GM12878 (cell line): ENCODE results near the gene SORBS2. TPM values are rescaled to one million over a fixed set of nuclear protein-coding genes. Genes with fewer than 3 reads are reported as not detected.
A peak's percentile ranks its signal among the peaks of the same experiment; 100 is the strongest.

Experiments
- ATAC-seq: fragments of 200-7000 bp; cut with Tn5 transposase; 3 replicates; pipeline ENCODE4 v1.9.1; 2020; ENCODE audit warnings: mild to moderate bottlenecking, moderate library complexity
- BruUV-seq: library from RNA; stranded (reverse); fragments of 400-500 nt; replicated peaks from 2 replicates; lab custom pipeline; 2021; lab: Mats Ljungman, UMichigan
- CTCF ChIA-PET: fragments of 300-600 bp; sonication (Branson Sonifier 250); formaldehyde crosslinking; extraction: SDS; loops from one replicate; lab custom pipeline; 2021; ENCODE audit warnings: inconsistent platforms; lab: Yijun Ruan, JAX
- POLR2A ChIA-PET: fragments of 350-600 bp; formaldehyde crosslinking; extraction: SDS; loops from one replicate; lab custom pipeline; 2021; ENCODE audit warnings: inconsistent platforms; lab: Charles Lee
- RAD21 ChIA-PET: fragments of 300-600 bp; sonication (Branson Sonifier 250); formaldehyde crosslinking; loops from one replicate; lab custom pipeline; 2023; ENCODE audit warnings: antibody characterized with exemption; ENCODE audit not compliant: unreplicated experiment; lab: Charles Lee
- SMC1A ChIA-PET: fragments of 300-600 bp; sonication (Branson Sonifier 250); formaldehyde crosslinking; loops from one replicate; lab custom pipeline; 2023; ENCODE audit not compliant: unreplicated experiment, uncharacterized antibody; lab: Charles Lee
- DNase-seq: peaks from one replicate; pipeline ENCODE4 v3.0.0-alpha.2; 2011; ENCODE audit warnings: low read depth, low spot score
- FAIRE-seq: peaks from 3 replicates; lab custom pipeline; 2011; peaks lifted over from hg19 to GRCh38; lab: Jason Lieb, UNC
- H2AFZ ChIP-seq: 2 replicates; pipeline ENCODE4 v1.6.0; 2011; ENCODE audit warnings: low read depth, low read length, control low read depth; ENCODE audit not compliant: control insufficient read depth
- H3K27ac ChIP-seq: 2 replicates; pipeline ENCODE4 v1.5.1; 2011; ENCODE audit warnings: control low read depth; ENCODE audit not compliant: control insufficient read depth, insufficient read depth
- H3K27me3 ChIP-seq, 2 experiments: replicated peaks in 1 of 2; 2 replicates each; pipeline versions ENCODE4 v1.6.0 to v1.6.1; 2011; ENCODE audit warnings: low read length in 1 of 2; ENCODE audit not compliant: control insufficient read depth in 2 of 2, insufficient read depth in 2 of 2
- H3K36me3 ChIP-seq, 2 experiments: 2 replicates each; pipeline ENCODE4 v1.5.1; 2011; ENCODE audit warnings: low read length in 1 of 2; ENCODE audit not compliant: control insufficient read depth in 2 of 2, insufficient read depth in 2 of 2
- H3K4me1 ChIP-seq: 2 replicates; pipeline ENCODE4 v1.6.1; 2011; ENCODE audit warnings: mild to moderate bottlenecking, low read length, moderate library complexity, mixed read lengths; ENCODE audit not compliant: control insufficient read depth, insufficient read depth
- H3K4me2 ChIP-seq: 2 replicates; pipeline ENCODE4 v1.6.0; 2011; ENCODE audit warnings: control low read depth; ENCODE audit not compliant: control insufficient read depth, insufficient read depth
- H3K4me3 ChIP-seq: fragments of 200-600 bp; sonication (generic); 2 replicates; pipeline ENCODE4 v1.5.1; 2016
- H3K79me2 ChIP-seq: 2 replicates; pipeline ENCODE4 v1.6.0; 2011; ENCODE audit warnings: low read length; ENCODE audit not compliant: control insufficient read depth, insufficient read depth
- H3K9ac ChIP-seq: 2 replicates; pipeline ENCODE4 v1.8.0; 2011; ENCODE audit warnings: low read length, control low read depth, mixed read lengths; ENCODE audit not compliant: control insufficient read depth, insufficient read depth
- H3K9me3 ChIP-seq: replicated peaks from 3 replicates; pipeline ENCODE4 v1.5.1; 2011; ENCODE audit warnings: mild to moderate bottlenecking, low read length; ENCODE audit not compliant: control insufficient read depth, insufficient read depth
- H4K20me1 ChIP-seq: 2 replicates; pipeline ENCODE4 v1.6.0; 2011; ENCODE audit not compliant: control insufficient read depth, insufficient read depth
- EGR1 ChIP-seq, 2 experiments: IDR thresholded peaks; 1 replicate in 1 of 2; 2 replicates in 1 of 2; pipeline ENCODE4 v1.6.1; 2011 to 2012; ENCODE audit warnings: low read depth in 2 of 2, low read length in 2 of 2, borderline replicate concordance in 1 of 2, mild to moderate bottlenecking in 1 of 2, moderate library complexity in 1 of 2
- KDM1A ChIP-seq: fragments of 200-600 bp; sonication (generic); IDR thresholded peaks from 2 replicates; pipeline ENCODE4 v1.6.1; 2016; ENCODE audit warnings: borderline replicate concordance
- PAX5 ChIP-seq: IDR thresholded peaks from 2 replicates; pipeline ENCODE4 v1.6.1; 2011; ENCODE audit warnings: low read depth, low read length, borderline replicate concordance
- PAX8 ChIP-seq: fragments of 450-650 bp; IDR thresholded peaks from 2 replicates; pipeline ENCODE4 v1.6.1; 2017; ENCODE audit warnings: mild to moderate bottlenecking, moderate library complexity
- PBX3 ChIP-seq: IDR thresholded peaks from 2 replicates; pipeline ENCODE4 v1.6.1; 2011; ENCODE audit warnings: mild to moderate bottlenecking, low read depth, low read length, moderate library complexity; ENCODE audit not compliant: insufficient replicate concordance
- POLR2AphosphoS2 ChIP-seq: IDR thresholded peaks from 2 replicates; pipeline ENCODE4 v1.6.1; 2011; ENCODE audit warnings: low read depth, mild to moderate bottlenecking, low read length, improper control_type of control experiment, moderate library complexity
- RELA ChIP-seq: fragments of 450-650 bp; IDR thresholded peaks from 2 replicates; pipeline ENCODE4 v1.8.0; 2014; ENCODE audit warnings: borderline replicate concordance; ENCODE audit not compliant: partially characterized antibody
- RUNX3 ChIP-seq: IDR thresholded peaks from 2 replicates; pipeline ENCODE4 v1.6.1; 2012; ENCODE audit warnings: low read length, inconsistent platforms
- SIX5 ChIP-seq: IDR thresholded peaks from 2 replicates; pipeline ENCODE4 v1.6.1; 2011; ENCODE audit warnings: mild to moderate bottlenecking, low read depth, low read length, moderate library complexity; ENCODE audit not compliant: severe bottlenecking
- SREBF2 ChIP-seq: IDR thresholded peaks from 2 replicates; pipeline ENCODE4 v1.6.1; 2012; ENCODE audit warnings: mild to moderate bottlenecking, low read length
- TBL1XR1 ChIP-seq: IDR thresholded peaks from 2 replicates; pipeline ENCODE4 v1.6.1; 2012; ENCODE audit warnings: low read depth, low read length, improper control_type of control experiment
- TCF7 ChIP-seq: IDR thresholded peaks from 2 replicates; pipeline ENCODE4 v1.6.1; 2014; ENCODE audit warnings: antibody characterized with exemption, borderline replicate concordance
- USF1 ChIP-seq: IDR thresholded peaks from 2 replicates; pipeline ENCODE4 v1.6.1; 2011; ENCODE audit warnings: borderline replicate concordance, low read depth, mild to moderate bottlenecking, moderate library complexity, mixed read lengths, low read length; ENCODE audit not compliant: insufficient read depth; ENCODE audit errors: extremely low read length
- YY1 ChIP-seq: IDR thresholded peaks from 2 replicates; pipeline ENCODE4 v1.6.1; 2011; ENCODE audit warnings: low read depth, mild to moderate bottlenecking, low read length
- ZZZ3 ChIP-seq: IDR thresholded peaks from 2 replicates; pipeline ENCODE4 v1.6.1; 2011; ENCODE audit warnings: low read depth; ENCODE audit not compliant: control insufficient read depth, insufficient read length
- WGBS: methylation state at CpG from one replicate; pipeline ENCODE4 v1.1.6; 2016; ENCODE audit warnings: low lambda C conversion rate; ENCODE audit not compliant: insufficient replicate concordance, insufficient coverage; ENCODE audit errors: missing lambda C conversion rate; 5-methylcytosine and 5-hydroxymethylcytosine counted together
- in situ Hi-C: fragments of 300-500 bp; cut with MboI; formaldehyde crosslinking; loops from 9 replicates; pipeline ENCODE4 v1.14.3; 2018; ENCODE audit warnings: mixed read lengths
- intact Hi-C: fragments of 100-400 bp; cut with micrococcal nuclease; formaldehyde crosslinking; loops from one replicate; pipeline ENCODE4 v1.14.2; 2022; ENCODE audit not compliant: unreplicated experiment
- polyA plus RNA-seq, 11 experiments: library from polyadenylated mRNA; depleted of rRNA in 4 of 11; unstranded in 6 of 11; stranded (reverse) in 5 of 11; fragments of >200 nt; fragmentation: Nextera tagmentation in 4 of 11; fragmentation: Illumina TruSeq in 1 of 11; extraction: Ambion mirVana in 4 of 11; extraction: Trizol in 1 of 11; gene quantifications; 1 replicate in 1 of 11; 2 replicates in 10 of 11; pipeline versions ENCODE4 v1.2.1 to v1.2.3, GENCODE V29; 2011 to 2016; ENCODE audit warnings: inconsistent platforms in 2 of 11, missing spikeins in 2 of 11, low read depth in 1 of 11
- total RNA-seq, 4 experiments: library from RNA; depleted of rRNA in 3 of 4; stranded (reverse); fragments of >200 nt in 3 of 4; fragmentation: Illumina TruSeq in 1 of 4; extraction: Trizol in 1 of 4; gene quantifications; 2 replicates each; pipeline versions ENCODE4 v1.2.1 to v1.2.3, GENCODE V29; 2013 to 2021

The SORBS2 gene
- total and polyA plus RNA-seq, 10 of the 15 experiments (the other 5 are each of a cell fraction or from before 2014, with no cell fraction given) = 0.06 to 3.0 (median 0.79) TPM

- ChIA-PET CTCF (no interaction called here), POLR2A (no interaction called here), RAD21 (no interaction called here), SMC1A (no interaction called here)
- H2AFZ ChIP-seq = no peak overlapping the region
- H3K36me3 ChIP-seq = no peaks in the 10 kb centered on the region
- no peaks in the 10 kb centered on the region for H3K27me3 ChIP-seq
- ATAC-seq (peak; percentile 74), DNase-seq (peak; percentile 11), FAIRE-seq (no peak)
- no TSS peak for BruUV-seq
- peaks cover 3% of the 10 kb centered on the region; the same call in 1 of the 2 replicates for H3K4me1 ChIP-seq
- no peak overlapping the region for H3K4me2 ChIP-seq
- no peaks in the 10 kb centered on the region for H3K79me2 ChIP-seq
- H4K20me1 ChIP-seq = no peaks in the 10 kb centered on the region
- no peak overlapping the region for H3K9ac ChIP-seq
- 24% methylated on average over 8 of the region's 8 CpGs for WGBS
- intact Hi-C loops (no loop called here), in situ Hi-C loops (no loop called here)
- no peak overlapping the region for H3K4me3 ChIP-seq
- no peak overlapping the region for H3K27ac ChIP-seq
- TF ChIP-seq PAX5 (no peak), RELA (no peak), SIX5 (no peak), POLR2AphosphoS2 (no peak), YY1 (no peak), PAX8 (no peak), SREBF2 (no peak), USF1 (no peak), KDM1A (no peak), RUNX3 (no peak), EGR1 (IDR thresholded peaks at IDR 0.05; ENCODE audit: borderline replicate concordance in 1 of 2, low read depth in 2 of 2, low read length in 2 of 2) (no peak), ZZZ3 (no peak), PBX3 (no peak), TCF7 (no peak), TBL1XR1 (no peak)
- no peaks in the 10 kb centered on the region; the same call in 2 of the 3 replicates for H3K9me3 ChIP-seq
Observed at GRCh38 chr4:185774131-185774653, 37.8 kb downstream of the SORBS2 start.
